PC-9 (cell line): ENCODE measurements around the gene CRTC1.

ENCODE experiments used
- CTCF ChIP-seq: fragments of 200-600 bp; sonication (generic); conservative IDR thresholded peaks from 2 replicates; pipeline ENCODE4 v1.6.1; 2017; ENCODE audit warnings: mixed run types, antibody characterized with exemption, mild to moderate bottlenecking, moderate library complexity
- EZH2 ChIP-seq: fragments of 200-600 bp; sonication (generic); IDR thresholded peaks from 2 replicates; pipeline ENCODE4 v1.8.0; 2017; ENCODE audit warnings: antibody characterized with exemption, low read depth

- no peak for TF ChIP-seq CTCF
- no peak for TF ChIP-seq EZH2
Measured at GRCh38 chr19:18729933-18730530, 46.6 kb downstream of the CRTC1 start.
